ENCODE data around the gene PRDM10. TPM values are rescaled to one million over a fixed set of nuclear protein-coding genes. Genes with fewer than 3 reads are reported as not detected.

PRDM10 gene
- total and polyA plus RNA-seq, 10 of the 15 experiments (the other 5 are each of a cell fraction or from before 2014, with no cell fraction given), result 0.93 to 6.2 (median 4.1) TPM

DNA sequence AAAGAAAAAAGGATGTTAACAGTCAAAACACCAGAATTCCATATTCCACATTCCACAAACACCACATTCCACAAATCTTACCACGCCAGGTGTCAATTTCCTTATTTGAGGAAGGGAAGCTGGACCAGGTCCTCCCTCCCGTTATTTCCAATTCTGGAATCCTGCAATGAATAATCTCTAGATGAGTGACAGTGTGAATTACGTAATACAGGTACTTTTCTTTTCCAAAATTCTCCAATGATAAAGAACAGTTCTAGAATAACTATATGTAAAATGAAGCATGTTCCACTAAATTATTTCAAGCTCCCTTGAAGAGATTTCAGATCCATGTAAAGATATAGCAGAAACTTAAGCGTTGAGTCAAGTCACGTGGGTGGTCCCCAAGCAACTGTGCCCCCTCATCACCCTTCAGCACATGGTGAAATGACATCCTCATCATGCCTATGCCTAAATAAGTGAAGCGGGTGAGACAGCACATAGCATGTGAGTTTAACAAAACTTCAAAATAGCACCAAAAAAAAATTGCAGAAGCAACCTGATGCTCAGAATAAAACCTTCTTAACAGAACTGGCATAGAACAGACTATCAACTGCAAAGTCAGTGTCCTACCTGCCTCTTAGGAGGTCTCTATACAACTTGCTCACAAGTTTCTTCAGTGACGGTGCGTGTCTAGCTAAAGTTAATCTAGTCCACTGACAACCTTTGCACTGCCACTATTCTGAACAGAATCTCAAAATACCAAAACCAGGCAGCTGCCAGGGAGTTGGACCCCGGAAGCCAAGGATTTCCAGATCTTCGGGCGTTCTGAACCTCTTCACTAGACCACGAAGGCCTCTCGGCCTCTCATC, 108.1 kb downstream of the PRDM10 start:
- ChIA-PET CTCF (interaction anchor here (0.8 to 3.0 kb wide), 3 partner anchors 176 to 237 kb away, joined by 3 to 11 read pairs (median 4); no protein-coding TSS in a partner anchor), SMC1A (ENCODE audit: uncharacterized antibody, unreplicated experiment) (interaction anchor here (1.0 to 1.4 kb wide), 4 partner anchors 16 to 237 kb away, joined by 3 read pairs; no protein-coding TSS in a partner anchor), RAD21 (ENCODE audit: unreplicated experiment) (interaction anchor here (0.7 to 1.2 kb wide), 3 partner anchors 110 to 257 kb away, joined by 3 to 4 read pairs (median 4); no protein-coding TSS in a partner anchor), POLR2A (interaction anchor here (0.6 kb wide), 2 partner anchors 13 to 252 kb away, joined by 3 to 4 read pairs; no protein-coding TSS in a partner anchor)
- intact Hi-C loops (cut with micrococcal nuclease; ENCODE audit: unreplicated experiment), result no loop called here
- peaks cover 0 to 17% of the 10 kb centered on the region in 2 experiments; a peak in 2 of 4 replicates for H3K36me3 ChIP-seq (ENCODE audit: control insufficient read depth in 2 of 2, insufficient read depth in 2 of 2, low read length in 1 of 2)
- peaks cover 6% of the 10 kb centered on the region for H3K4me1 ChIP-seq (ENCODE audit: control insufficient read depth, insufficient read depth, low read length)
- peak overlapping the region; percentile 100 for H3K4me2 ChIP-seq (ENCODE audit: control insufficient read depth, insufficient read depth)
- WGBS (ENCODE audit: insufficient coverage, insufficient replicate concordance, low lambda C conversion rate, missing lambda C conversion rate), result 21% methylated on average over 13 of the region's 13 CpGs
- FAIRE-seq (no peak), ATAC-seq (peak; percentile 41), DNase-seq (ENCODE audit: low read depth, low spot score) (no peak)
- H3K9me3 ChIP-seq (replicated peaks; ENCODE audit: control insufficient read depth, insufficient read depth, low read length), result no peaks in the 10 kb centered on the region; the same call in 2 of the 3 replicates
- in situ Hi-C loops (cut with MboI), result no loop called here
- peak overlapping the region; percentile 85 for H3K9ac ChIP-seq (ENCODE audit: control insufficient read depth, insufficient read depth, low read length)
- H3K27ac ChIP-seq (ENCODE audit: control insufficient read depth, insufficient read depth), result peak overlapping the region; percentile 65; the same call in 1 of the 2 replicates
- H3K79me2 ChIP-seq (ENCODE audit: control insufficient read depth, insufficient read depth, low read length), result peaks cover 17% of the 10 kb centered on the region
- H4K20me1 ChIP-seq (ENCODE audit: control insufficient read depth, insufficient read depth), result no peaks in the 10 kb centered on the region
- H3K27me3 ChIP-seq (replicated peaks in 1 of 2; ENCODE audit: control insufficient read depth in 2 of 2, insufficient read depth in 2 of 2, low read length in 1 of 2), result no peaks in the 10 kb centered on the region
- peak overlapping the region; percentile 99 for H2AFZ ChIP-seq (ENCODE audit: control insufficient read depth, low read depth, low read length)
- BruUV-seq (replicated peaks), result no TSS peak
- TF ChIP-seq, protein P1, sequence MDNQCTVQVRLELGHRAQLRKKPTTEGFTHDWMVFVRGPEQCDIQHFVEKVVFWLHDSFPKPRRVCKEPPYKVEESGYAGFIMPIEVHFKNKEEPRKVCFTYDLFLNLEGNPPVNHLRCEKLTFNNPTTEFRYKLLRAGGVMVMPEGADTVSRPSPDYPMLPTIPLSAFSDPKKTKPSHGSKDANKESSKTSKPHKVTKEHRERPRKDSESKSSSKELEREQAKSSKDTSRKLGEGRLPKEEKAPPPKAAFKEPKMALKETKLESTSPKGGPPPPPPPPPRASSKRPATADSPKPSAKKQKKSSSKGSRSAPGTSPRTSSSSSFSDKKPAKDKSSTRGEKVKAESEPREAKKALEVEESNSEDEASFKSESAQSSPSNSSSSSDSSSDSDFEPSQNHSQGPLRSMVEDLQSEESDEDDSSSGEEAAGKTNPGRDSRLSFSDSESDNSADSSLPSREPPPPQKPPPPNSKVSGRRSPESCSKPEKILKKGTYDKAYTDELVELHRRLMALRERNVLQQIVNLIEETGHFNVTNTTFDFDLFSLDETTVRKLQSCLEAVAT (IDR thresholded peaks at IDR 0.05), result no peak
- TF ChIP-seq CEBPB (IDR thresholded peaks at IDR 0.05; ENCODE audit: borderline replicate concordance in 1 of 2, low read depth in 2 of 2, low read length in 2 of 2), result no peak
- peak; percentile 52; the same call in 1 of the 2 replicates for TF ChIP-seq RAD51 (IDR thresholded peaks at IDR 0.05)
- peak overlapping the region; percentile 89 for H3K4me3 ChIP-seq

Measured in GM12878 (cell line).